ENCODE data around the gene LIM2.

LIM2 gene

GRCh38 chr19:51377422-51377821 lies 10.4 kb downstream of the LIM2 start:
- TF ChIP-seq SPI1 (IDR thresholded peaks at IDR 0.05; ENCODE audit: low read depth, low read length) = no peak
- TF ChIP-seq TAF1 (IDR thresholded peaks at IDR 0.05; ENCODE audit: low read depth, low read length) = no peak
- TF ChIP-seq POLR2AphosphoS5 (IDR thresholded peaks at IDR 0.05; ENCODE audit: low read depth, low read length) = no peak
- no peak for TF ChIP-seq POLR2A (IDR thresholded peaks at IDR 0.05; ENCODE audit: low read depth, low read length)
- no peak for TF ChIP-seq POU2F2 (IDR thresholded peaks at IDR 0.05; ENCODE audit: low read depth, low read length)
- no peak for TF ChIP-seq PAX5 (IDR thresholded peaks at IDR 0.05; ENCODE audit: insufficient read depth, low read length, severe bottlenecking)
- DNase-seq (ENCODE audit: insufficient read length, low spot score) (no peak), FAIRE-seq (no peak)

- FAIRE-seq (peak; percentile 23), DNase-seq (ENCODE audit: insufficient read length, low spot score) (no peak)
- TF ChIP-seq POU2F2 (IDR thresholded peaks at IDR 0.05; ENCODE audit: low read depth, low read length) (no peak), SPI1 (IDR thresholded peaks at IDR 0.05; ENCODE audit: low read depth, low read length) (no peak), POLR2AphosphoS5 (IDR thresholded peaks at IDR 0.05; ENCODE audit: low read depth, low read length) (no peak), POLR2A (IDR thresholded peaks at IDR 0.05; ENCODE audit: low read depth, low read length) (no peak), TAF1 (IDR thresholded peaks at IDR 0.05; ENCODE audit: low read depth, low read length) (no peak), PAX5 (IDR thresholded peaks at IDR 0.05; ENCODE audit: insufficient read depth, low read length, severe bottlenecking) (no peak)
These were observed 12.1 kb downstream of the LIM2 start for GRCh38 chr19:51375504-51376221.

- FAIRE-seq = peak; percentile 91
- DNase-seq (ENCODE audit: insufficient read length, low spot score) = no peak
- TF ChIP-seq SPI1 (IDR thresholded peaks at IDR 0.05; ENCODE audit: low read depth, low read length) (peak; percentile 67), POU2F2 (IDR thresholded peaks at IDR 0.05; ENCODE audit: low read depth, low read length) (peak; percentile 56; the same call in 1 of the 2 replicates), POLR2A (IDR thresholded peaks at IDR 0.05; ENCODE audit: low read depth, low read length) (no peak; the same call in 1 of the 2 replicates), PAX5 (IDR thresholded peaks at IDR 0.05; ENCODE audit: insufficient read depth, low read length, severe bottlenecking) (no peak), POLR2AphosphoS5 (IDR thresholded peaks at IDR 0.05; ENCODE audit: low read depth, low read length) (no peak), TAF1 (IDR thresholded peaks at IDR 0.05; ENCODE audit: low read depth, low read length) (peak; percentile 28; the same call in 1 of the 2 replicates)
These were observed 14.9 kb downstream of the LIM2 start, which contains the start of gene NKG7 for GRCh38 chr19:51372649-51373504. Gene NKG7, minus strand, starts transcription at chr19:51372654. Its CDS starts 119 bp downstream, at chr19:51372535.

GRCh38 chr19:51372021-51372648 lies 15.6 kb downstream of the LIM2 start:
- FAIRE-seq = peak; percentile 40
- TF ChIP-seq PAX5 (IDR thresholded peaks at IDR 0.05; ENCODE audit: insufficient read depth, low read length, severe bottlenecking) = no peak
- TF ChIP-seq POLR2A (IDR thresholded peaks at IDR 0.05; ENCODE audit: low read depth, low read length) = no peak
- no peak for TF ChIP-seq SPI1 (IDR thresholded peaks at IDR 0.05; ENCODE audit: low read depth, low read length)
- no peak for DNase-seq (ENCODE audit: insufficient read length, low spot score)

- DNase-seq (ENCODE audit: insufficient read length, low spot score) (no peak), FAIRE-seq (no peak)
- TF ChIP-seq SPI1 (IDR thresholded peaks at IDR 0.05; ENCODE audit: low read depth, low read length) = no peak
- TF ChIP-seq PAX5 (IDR thresholded peaks at IDR 0.05; ENCODE audit: insufficient read depth, low read length, severe bottlenecking) = no peak
- no peak for TF ChIP-seq TAF1 (IDR thresholded peaks at IDR 0.05; ENCODE audit: low read depth, low read length)
- no peak for TF ChIP-seq POLR2A (IDR thresholded peaks at IDR 0.05; ENCODE audit: low read depth, low read length)
- no peak for TF ChIP-seq POLR2AphosphoS5 (IDR thresholded peaks at IDR 0.05; ENCODE audit: low read depth, low read length)
- TF ChIP-seq POU2F2 (IDR thresholded peaks at IDR 0.05; ENCODE audit: low read depth, low read length) = no peak
These were observed 16.5 kb downstream of the LIM2 start for GRCh38 chr19:51371186-51371690.

GRCh38 chr19:51370230-51370629 lies 17.5 kb downstream of the LIM2 start:
- no peak for FAIRE-seq
- DNase-seq (ENCODE audit: insufficient read length, low spot score) = no peak
- no peak for TF ChIP-seq POLR2A (IDR thresholded peaks at IDR 0.05; ENCODE audit: low read depth, low read length)
- no peak for TF ChIP-seq POLR2AphosphoS5 (IDR thresholded peaks at IDR 0.05; ENCODE audit: low read depth, low read length)
- no peak for TF ChIP-seq TAF1 (IDR thresholded peaks at IDR 0.05; ENCODE audit: low read depth, low read length)
- TF ChIP-seq POU2F2 (IDR thresholded peaks at IDR 0.05; ENCODE audit: low read depth, low read length) = no peak
- TF ChIP-seq SPI1 (IDR thresholded peaks at IDR 0.05; ENCODE audit: low read depth, low read length) = no peak
- TF ChIP-seq PAX5 (IDR thresholded peaks at IDR 0.05; ENCODE audit: insufficient read depth, low read length, severe bottlenecking) = no peak

- no peak for DNase-seq (ENCODE audit: insufficient read length, low spot score)
- FAIRE-seq = no peak
- TF ChIP-seq POU2F2 (IDR thresholded peaks at IDR 0.05; ENCODE audit: low read depth, low read length) (peak; percentile 28; the same call in 1 of the 2 replicates), SPI1 (IDR thresholded peaks at IDR 0.05; ENCODE audit: low read depth, low read length) (no peak), POLR2A (IDR thresholded peaks at IDR 0.05; ENCODE audit: low read depth, low read length) (no peak), PAX5 (IDR thresholded peaks at IDR 0.05; ENCODE audit: insufficient read depth, low read length, severe bottlenecking) (no peak), TAF1 (IDR thresholded peaks at IDR 0.05; ENCODE audit: low read depth, low read length) (no peak), POLR2AphosphoS5 (IDR thresholded peaks at IDR 0.05; ENCODE audit: low read depth, low read length) (no peak)
These were observed 19.1 kb downstream of the LIM2 start, which contains the start of gene CLDND2 for GRCh38 chr19:51368366-51369282. Gene CLDND2, minus strand, starts transcription at chr19:51369003. Its CDS starts 426 bp downstream, at chr19:51368577.

All from GM12891 (cell line).